ENCODE data around the gene DARS1. TPM values are rescaled to one million over a fixed set of nuclear protein-coding genes. Genes with fewer than 3 reads are reported as not detected.

DARS1 gene
- polyA plus RNA-seq: 78.3 to 129 TPM (median 80.3 TPM) in 3 replicates
- 189 TPM for polyA plus RNA-seq (2011; ENCODE audit: low read depth)
- 52.4 and 94.1 TPM in 2 replicates for polyA plus RNA-seq (2011; cell fraction: cytosol; rRNA removed)
- 53.9 and 79.3 TPM in 2 replicates for polyA plus RNA-seq (2011; cell fraction: nucleus; rRNA removed)
- polyA plus RNA-seq (2012; ENCODE audit: low replicate concordance): 51.5 and 55.4 TPM in 2 replicates
- 21.0 to 88.2 TPM (median 42.4 TPM) in 3 replicates for polyA minus RNA-seq
- polyA minus RNA-seq (2011; cell fraction: cytosol; rRNA and poly(A)+ RNA removed): 48.7 TPM
- 18.3 and 33.9 TPM in 2 replicates for polyA minus RNA-seq (2011; cell fraction: nucleus; rRNA and poly(A)+ RNA removed)

GRCh38 chr2:135985018-135985825, at the start of gene DARS1:
Gene DARS1 (minus strand): TSS chr2:135985626. CDS start chr2:135985468, 158 bp downstream.
- no peak for TF ChIP-seq EZH2 (IDR thresholded peaks at IDR 0.05; ENCODE audit: low read length)
- TF ChIP-seq CTCF (optimal IDR thresholded peaks at IDR 0.05 in 1 of 3, IDR thresholded peaks at IDR 0.05 in 1 of 3, conservative IDR thresholded peaks at IDR 0.05 in 1 of 3; ENCODE audit: extremely low read depth in 1 of 3, insufficient read depth in 2 of 3, low read length in 3 of 3): no peak
- no peak for FAIRE-seq
- H2AFZ ChIP-seq (ENCODE audit: control insufficient read depth, low read length): peak within 1 kb of the TSS; percentile 97
- no peaks in the 10 kb centered on the region for H3K27me3 ChIP-seq (ENCODE audit: control insufficient read depth, extremely low read depth, insufficient read depth, low read length)
- peaks cover 0 to 13% of the 10 kb centered on the region in 2 experiments for H3K36me3 ChIP-seq (ENCODE audit: control insufficient read depth in 2 of 2, extremely low read depth in 1 of 2, insufficient read depth in 2 of 2, low read length in 2 of 2)
- peaks cover 12% of the 10 kb centered on the region for H3K4me1 ChIP-seq (ENCODE audit: control insufficient read depth, extremely low read depth, insufficient read depth, low read length)
- H4K20me1 ChIP-seq (ENCODE audit: control insufficient read depth, extremely low read depth, insufficient read depth, low read length): no peaks in the 10 kb centered on the region
- no peaks in the 10 kb centered on the region for H3K9me3 ChIP-seq (ENCODE audit: control insufficient read depth, low read depth, low read length)
- peak; percentile 62 for DNase-seq (ENCODE audit: low read depth, low spot score)
- H3K79me2 ChIP-seq (ENCODE audit: control insufficient read depth, insufficient read depth, low read length): peaks cover 32% of the 10 kb centered on the region
- no peaks in the 10 kb centered on the region for H3K9me1 ChIP-seq (ENCODE audit: control insufficient read depth, extremely low read depth, insufficient read depth, low read length)
- H3K4me3 ChIP-seq (ENCODE audit: control insufficient read depth in 2 of 3, extremely low read depth in 1 of 3, insufficient read depth in 2 of 3, low read depth in 1 of 3, low read length in 3 of 3): peak within 1 kb of the TSS; percentile 86 to 98 (median 89)
- dilution Hi-C loops (cut with MboI; ENCODE audit: extremely low pct_ligation_motif_present, low sequenced_read_pairs): no loop called here
- peak within 1 kb of the TSS; percentile 95 for H3K4me2 ChIP-seq (ENCODE audit: control insufficient read depth, extremely low read depth, insufficient read depth, low read depth, low read length)
- H3K9ac ChIP-seq (ENCODE audit: control insufficient read depth, extremely low read depth, insufficient read depth, low read length): peak within 1 kb of the TSS; percentile 98
- peak within 1 kb of the TSS; percentile 97 for H3K27ac ChIP-seq (ENCODE audit: control insufficient read depth, insufficient read depth, low read length)

GRCh38 chr2:136034629-136035028, 49.2 kb upstream of the DARS1 start:
- Histone ChIP-seq H3K36me3 (ENCODE audit: control insufficient read depth in 2 of 2, extremely low read depth in 1 of 2, insufficient read depth in 2 of 2, low read length in 2 of 2) (no peaks in the 10 kb centered on the region), H2AFZ (ENCODE audit: control insufficient read depth, low read length) (no peak overlapping the region), H3K79me2 (ENCODE audit: control insufficient read depth, insufficient read depth, low read length) (no peaks in the 10 kb centered on the region), H3K9ac (ENCODE audit: control insufficient read depth, extremely low read depth, insufficient read depth, low read length) (no peak overlapping the region), H3K9me1 (ENCODE audit: control insufficient read depth, extremely low read depth, insufficient read depth, low read length) (no peaks in the 10 kb centered on the region), H3K27ac (ENCODE audit: control insufficient read depth, insufficient read depth, low read length) (no peak overlapping the region), H3K4me3 (ENCODE audit: control insufficient read depth in 2 of 3, extremely low read depth in 1 of 3, insufficient read depth in 2 of 3, low read depth in 1 of 3, low read length in 3 of 3) (no peak overlapping the region), H4K20me1 (ENCODE audit: control insufficient read depth, extremely low read depth, insufficient read depth, low read length) (no peaks in the 10 kb centered on the region), H3K9me3 (ENCODE audit: control insufficient read depth, low read depth, low read length) (no peaks in the 10 kb centered on the region), H3K4me2 (ENCODE audit: control insufficient read depth, extremely low read depth, insufficient read depth, low read depth, low read length) (no peak overlapping the region), H3K4me1 (ENCODE audit: control insufficient read depth, extremely low read depth, insufficient read depth, low read length) (no peaks in the 10 kb centered on the region), H3K27me3 (ENCODE audit: control insufficient read depth, extremely low read depth, insufficient read depth, low read length) (no peaks in the 10 kb centered on the region)
- FAIRE-seq (no peak), DNase-seq (ENCODE audit: low read depth, low spot score) (no peak)
- no peak for TF ChIP-seq EZH2 (IDR thresholded peaks at IDR 0.05; ENCODE audit: low read length)
- no peak for TF ChIP-seq CTCF (optimal IDR thresholded peaks at IDR 0.05 in 1 of 3, IDR thresholded peaks at IDR 0.05 in 1 of 3, conservative IDR thresholded peaks at IDR 0.05 in 1 of 3; ENCODE audit: extremely low read depth in 1 of 3, insufficient read depth in 2 of 3, low read length in 3 of 3)
- dilution Hi-C loops (cut with MboI; ENCODE audit: extremely low pct_ligation_motif_present, low sequenced_read_pairs): no loop called here

Measured in keratinocyte (primary cell).